Karpas-422 (cell line): ENCODE measurements around the gene SPSB4. TPM values are rescaled to one million over a fixed set of nuclear protein-coding genes. Genes with fewer than 3 reads are reported as not detected.

ENCODE experiments used
- DNase-seq: peaks from one replicate; pipeline ENCODE4 v3.0.0-alpha.2; 2015
- H2AFZ ChIP-seq: fragments of 200-600 bp; sonication (generic); 2 replicates; pipeline ENCODE4 v1.6.1; 2014; ENCODE audit warnings: antibody characterized with exemption, low read length, mixed read lengths
- H3K27ac ChIP-seq: fragments of 200-600 bp; sonication (generic); 2 replicates; pipeline ENCODE4 v1.5.1; 2014; ENCODE audit warnings: mild to moderate bottlenecking, low read length, moderate library complexity
- H3K27me3 ChIP-seq: fragments of 200-600 bp; sonication (generic); 2 replicates; pipeline ENCODE4 v1.6.1; 2014; ENCODE audit warnings: low read length, mixed read lengths
- H3K36me3 ChIP-seq: fragments of 200-600 bp; sonication (generic); 2 replicates; pipeline ENCODE4 v1.6.1; 2014; ENCODE audit warnings: low read length, mixed read lengths; ENCODE audit not compliant: insufficient read depth
- H3K4me1 ChIP-seq: fragments of 200-600 bp; sonication (generic); 2 replicates; pipeline ENCODE4 v1.6.1; 2014; ENCODE audit warnings: mild to moderate bottlenecking, low read length, mixed read lengths
- H3K4me2 ChIP-seq: fragments of 200-600 bp; sonication (generic); 2 replicates; pipeline ENCODE4 v1.6.1; 2014; ENCODE audit warnings: low read length, low read depth, mild to moderate bottlenecking; ENCODE audit not compliant: poor library complexity, severe bottlenecking
- H3K4me3 ChIP-seq: fragments of 200-600 bp; sonication (generic); 2 replicates; pipeline ENCODE4 v1.5.1; 2014; ENCODE audit warnings: mild to moderate bottlenecking, antibody characterized with exemption, low read length, mixed read lengths
- H3K79me2 ChIP-seq: fragments of 200-600 bp; sonication (generic); 2 replicates; pipeline ENCODE4 v1.6.1; 2014; ENCODE audit warnings: mild to moderate bottlenecking, low read length, mixed read lengths
- H3K9ac ChIP-seq: fragments of 200-600 bp; sonication (generic); 2 replicates; pipeline ENCODE4 v1.6.0; 2014; ENCODE audit warnings: low read length
- H3K9me2 ChIP-seq: fragments of 200-600 bp; sonication (generic), shearing (Covaris generic); replicated peaks from 2 replicates; pipeline ENCODE4 v1.6.0; 2014; ENCODE audit warnings: mild to moderate bottlenecking, low read length, moderate library complexity; ENCODE audit not compliant: insufficient read depth
- H3K9me3 ChIP-seq: fragments of 300-700, 200-600 bp; sonication (generic); 2 replicates; pipeline ENCODE4 v1.6.1; 2014; ENCODE audit warnings: low read length, mixed read lengths
- H4K20me1 ChIP-seq: fragments of 200-600 bp; sonication (generic); 2 replicates; pipeline ENCODE4 v1.6.1; 2014; ENCODE audit warnings: mild to moderate bottlenecking, antibody characterized with exemption, low read length, low read depth; ENCODE audit not compliant: insufficient read depth
- total RNA-seq: library from RNA; depleted of rRNA; stranded (reverse); fragments of >200 nt; shearing (Covaris generic); gene quantifications from 2 replicates; pipeline ENCODE4 v1.2.3, GENCODE V29; 2014; ENCODE audit warnings: low replicate concordance

SPSB4 gene
- total RNA-seq, 1 experiment from 2014 or later: not detected

- no peaks in the 10 kb centered on the region for H3K27me3 ChIP-seq
- no peak overlapping the region for H3K27ac ChIP-seq
- no peak for DNase-seq
- no peaks in the 10 kb centered on the region for H3K9me2 ChIP-seq
- H3K4me3 ChIP-seq: no peak overlapping the region
- no peaks in the 10 kb centered on the region for H4K20me1 ChIP-seq
- H3K4me1 ChIP-seq: no peaks in the 10 kb centered on the region
- no peak overlapping the region for H2AFZ ChIP-seq
- H3K79me2 ChIP-seq: no peaks in the 10 kb centered on the region
- H3K9me3 ChIP-seq: no peaks in the 10 kb centered on the region
- H3K36me3 ChIP-seq: no peaks in the 10 kb centered on the region
- H3K9ac ChIP-seq: no peak overlapping the region
- H3K4me2 ChIP-seq: no peak overlapping the region
Observed at GRCh38 chr3:141150081-141150830, 99.1 kb downstream of the SPSB4 start.

GRCh38 chr3:141150931-141151330 lies 99.8 kb downstream of the SPSB4 start:
- Histone ChIP-seq H2AFZ (no peak overlapping the region), H3K9me3 (no peaks in the 10 kb centered on the region), H3K9me2 (no peaks in the 10 kb centered on the region), H3K4me1 (no peaks in the 10 kb centered on the region), H3K4me2 (no peak overlapping the region), H3K36me3 (no peaks in the 10 kb centered on the region), H3K27ac (no peak overlapping the region), H3K9ac (no peak overlapping the region), H3K4me3 (no peak overlapping the region), H3K27me3 (no peaks in the 10 kb centered on the region), H3K79me2 (no peaks in the 10 kb centered on the region), H4K20me1 (no peaks in the 10 kb centered on the region)
- DNase-seq: no peak

GRCh38 chr3:141151439-141151838 lies 100.3 kb downstream of the SPSB4 start:
- H3K9ac ChIP-seq: no peak overlapping the region
- H3K9me2 ChIP-seq: no peaks in the 10 kb centered on the region
- H3K9me3 ChIP-seq: no peaks in the 10 kb centered on the region
- no peaks in the 10 kb centered on the region for H3K79me2 ChIP-seq
- no peak for DNase-seq
- no peaks in the 10 kb centered on the region for H3K4me1 ChIP-seq
- H3K27ac ChIP-seq: no peak overlapping the region
- H3K4me2 ChIP-seq: no peak overlapping the region
- no peaks in the 10 kb centered on the region for H3K27me3 ChIP-seq
- no peak overlapping the region for H2AFZ ChIP-seq
- no peak overlapping the region for H3K4me3 ChIP-seq
- H3K36me3 ChIP-seq: no peaks in the 10 kb centered on the region
- H4K20me1 ChIP-seq: no peaks in the 10 kb centered on the region

- Histone ChIP-seq H4K20me1 (no peaks in the 10 kb centered on the region), H3K27me3 (0 out of 2 replicates have a peak, but pooled peaks cover 2% of the 10 kb centered on the region), H3K4me1 (no peaks in the 10 kb centered on the region), H3K79me2 (no peaks in the 10 kb centered on the region), H3K9ac (no peak overlapping the region), H3K4me2 (no peak overlapping the region), H2AFZ (no peak overlapping the region), H3K36me3 (no peaks in the 10 kb centered on the region), H3K4me3 (no peak overlapping the region), H3K9me2 (no peaks in the 10 kb centered on the region), H3K27ac (no peak overlapping the region), H3K9me3 (no peaks in the 10 kb centered on the region)
- no peak for DNase-seq
Observed at GRCh38 chr3:141152130-141152529, 101.0 kb downstream of the SPSB4 start.

GRCh38 chr3:141152801-141153678 lies 101.9 kb downstream of the SPSB4 start:
- no peak overlapping the region for H3K9ac ChIP-seq
- H3K4me3 ChIP-seq: no peak overlapping the region
- no peaks in the 10 kb centered on the region for H3K4me1 ChIP-seq
- H3K36me3 ChIP-seq: no peaks in the 10 kb centered on the region
- H2AFZ ChIP-seq: no peak overlapping the region
- no peaks in the 10 kb centered on the region for H3K9me3 ChIP-seq
- H4K20me1 ChIP-seq: no peaks in the 10 kb centered on the region
- no peak overlapping the region for H3K4me2 ChIP-seq
- H3K9me2 ChIP-seq: no peaks in the 10 kb centered on the region
- no peak for DNase-seq
- no peak overlapping the region for H3K27ac ChIP-seq
- H3K27me3 ChIP-seq: 0 out of 2 replicates have a peak, but pooled peaks cover 2% of the 10 kb centered on the region
- no peaks in the 10 kb centered on the region for H3K79me2 ChIP-seq

GRCh38 chr3:141153679-141153966 lies 102.5 kb downstream of the SPSB4 start:
- Histone ChIP-seq H3K27ac (no peak overlapping the region), H3K4me1 (no peaks in the 10 kb centered on the region), H3K36me3 (no peaks in the 10 kb centered on the region), H3K9me2 (no peaks in the 10 kb centered on the region), H3K4me3 (no peak overlapping the region), H4K20me1 (no peaks in the 10 kb centered on the region), H3K9me3 (no peaks in the 10 kb centered on the region), H3K79me2 (no peaks in the 10 kb centered on the region), H2AFZ (no peak overlapping the region), H3K27me3 (0 out of 2 replicates have a peak, but pooled peaks cover 2% of the 10 kb centered on the region), H3K9ac (no peak overlapping the region), H3K4me2 (no peak overlapping the region)
- no peak for DNase-seq

- no peaks in the 10 kb centered on the region for H3K9me2 ChIP-seq
- no peaks in the 10 kb centered on the region for H3K9me3 ChIP-seq
- no peak overlapping the region for H3K4me3 ChIP-seq
- no peaks in the 10 kb centered on the region for H3K4me1 ChIP-seq
- no peak overlapping the region for H2AFZ ChIP-seq
- no peak overlapping the region for H3K9ac ChIP-seq
- H3K4me2 ChIP-seq: no peak overlapping the region
- no peaks in the 10 kb centered on the region for H4K20me1 ChIP-seq
- no peak for DNase-seq
- H3K36me3 ChIP-seq: no peaks in the 10 kb centered on the region
- no peak overlapping the region for H3K27ac ChIP-seq
- H3K79me2 ChIP-seq: no peaks in the 10 kb centered on the region
- H3K27me3 ChIP-seq: no peaks in the 10 kb centered on the region
Observed at GRCh38 chr3:141164852-141165251, 113.7 kb downstream of the SPSB4 start.

- H3K27me3 ChIP-seq: no peaks in the 10 kb centered on the region
- no peaks in the 10 kb centered on the region for H3K36me3 ChIP-seq
- no peak overlapping the region for H3K4me3 ChIP-seq
- H3K27ac ChIP-seq: no peak overlapping the region
- DNase-seq: no peak
- no peaks in the 10 kb centered on the region for H3K4me1 ChIP-seq
- no peak overlapping the region for H2AFZ ChIP-seq
- no peaks in the 10 kb centered on the region for H3K9me3 ChIP-seq
- H3K79me2 ChIP-seq: no peaks in the 10 kb centered on the region
- no peak overlapping the region for H3K9ac ChIP-seq
- H4K20me1 ChIP-seq: no peaks in the 10 kb centered on the region
- H3K9me2 ChIP-seq: no peaks in the 10 kb centered on the region
- no peak overlapping the region for H3K4me2 ChIP-seq
Observed at GRCh38 chr3:141167681-141168080, 116.5 kb downstream of the SPSB4 start.
